K562 (cell line): ENCODE measurements around the gene STAT6. TPM values are rescaled to one million over a fixed set of nuclear protein-coding genes. Genes with fewer than 3 reads are reported as not detected.

Source experiments
- BCL6 ChIP-seq: fragments of 250-450 bp; sonication (Bioruptor Pico); IDR thresholded peaks from 2 replicates; pipeline ENCODE4 v1.4.0; 2020
- BCOR ChIP-seq: fragments of 450-650 bp; IDR thresholded peaks from 2 replicates; pipeline ENCODE4 v1.6.1; 2016
- CHD1 ChIP-seq: fragments of 200-600 bp; sonication (generic); IDR thresholded peaks from one replicate; pipeline ENCODE4 v1.6.1; 2012; ENCODE audit warnings: mild to moderate bottlenecking, moderate library complexity, low read length, inconsistent platforms
- CHD4 ChIP-seq: fragments of 200-600 bp; sonication (generic); IDR thresholded peaks from 3 replicates; pipeline ENCODE4 v1.6.1; 2012; ENCODE audit warnings: low read depth, mild to moderate bottlenecking, mixed read lengths, low read length, inconsistent platforms; ENCODE audit not compliant: insufficient read depth, insufficient replicate concordance, poor library complexity, severe bottlenecking
- E2F3 ChIP-seq: fragments of 250-450 bp; sonication (Bioruptor Pico); IDR thresholded peaks from 2 replicates; pipeline ENCODE4 v1.4.0; 2020; ENCODE audit warnings: mild to moderate bottlenecking
- EGR1 ChIP-seq: fragments of 450-650 bp; conservative IDR thresholded peaks from 2 replicates; pipeline ENCODE4 v1.6.1; 2017; ENCODE audit warnings: mild to moderate bottlenecking
- ESRRA ChIP-seq: fragments of 450-650 bp; IDR thresholded peaks from 2 replicates; pipeline ENCODE4 v1.6.1; 2014; ENCODE audit warnings: low read depth, mild to moderate bottlenecking, moderate library complexity, borderline replicate concordance
- FOXA1 ChIP-seq: fragments of 450-650 bp; IDR thresholded peaks from 2 replicates; pipeline ENCODE4 v1.6.1; 2016; ENCODE audit warnings: mild to moderate bottlenecking, borderline replicate concordance
- LEF1 ChIP-seq: fragments of 450-650 bp; IDR thresholded peaks from 2 replicates; pipeline ENCODE4 v1.6.1; 2016; ENCODE audit warnings: mild to moderate bottlenecking
- NBN ChIP-seq: fragments of 450-650 bp; IDR thresholded peaks from 2 replicates; pipeline ENCODE4 v1.6.1; 2016; ENCODE audit warnings: low read depth, mild to moderate bottlenecking
- SAP30 ChIP-seq: fragments of 200-600 bp; sonication (generic); IDR thresholded peaks from 2 replicates; pipeline ENCODE4 v1.6.1; 2012; ENCODE audit warnings: borderline replicate concordance, low read depth, mild to moderate bottlenecking, moderate library complexity, low read length, control low read depth, inconsistent platforms; ENCODE audit not compliant: insufficient read depth, poor library complexity, severe bottlenecking
- SMAD3 ChIP-seq: fragments of 450-650 bp; formaldehyde crosslinking; conservative IDR thresholded peaks from 2 replicates; pipeline ENCODE4 v1.4.0; 2020; ENCODE audit warnings: mild to moderate bottlenecking
- SMARCA5 ChIP-seq: fragments of 450-650 bp; IDR thresholded peaks from 2 replicates; pipeline ENCODE4 v1.6.1; 2016
- YY1 ChIP-seq, 3 experiments: IDR thresholded peaks; 2 replicates each; pipeline ENCODE4 v1.6.1; 2011; ENCODE audit warnings: low read length in 2 of 3, mild to moderate bottlenecking in 2 of 3, moderate library complexity in 2 of 3, borderline replicate concordance in 1 of 3, control low read depth in 1 of 3, low read depth in 1 of 3; ENCODE audit not compliant: insufficient read depth in 3 of 3, insufficient replicate concordance in 2 of 3, control insufficient read depth in 1 of 3, insufficient read length in 1 of 3; ENCODE audit errors: extremely low read depth in 1 of 3
- ZC3H8 ChIP-seq: fragments of 450-650 bp; IDR thresholded peaks from 2 replicates; pipeline ENCODE4 v1.6.1; 2017
- ZNF124 ChIP-seq: sonication (generic); formaldehyde crosslinking; IDR thresholded peaks from 2 replicates; pipeline ENCODE4 v1.8.1; 2022; ENCODE audit warnings: missing genetic modification reagents
- ZNF197 ChIP-seq: fragments of 200-800 bp; sonication (Bioruptor generic); IDR thresholded peaks from 2 replicates; pipeline ENCODE4 v1.6.1; 2016; ENCODE audit warnings: low read depth, missing genetic modification characterization, missing compliant biosample characterization
- ZNF274 ChIP-seq: IDR thresholded peaks from 2 replicates; pipeline ENCODE4 v1.6.1; 2011; ENCODE audit warnings: low read depth, mild to moderate bottlenecking, low read length, moderate library complexity, borderline replicate concordance
- ZNF561 ChIP-seq: fragments of 450-650 bp; formaldehyde crosslinking; conservative IDR thresholded peaks from 2 replicates; pipeline ENCODE4 v1.4.0; 2020; ENCODE audit warnings: mild to moderate bottlenecking, moderate library complexity
- ZNF589 ChIP-seq: fragments of 200-800 bp; sonication (Bioruptor generic); IDR thresholded peaks from 2 replicates; pipeline ENCODE4 v1.6.1; 2016; ENCODE audit warnings: low read depth, missing genetic modification characterization, missing compliant biosample characterization
- polyA plus RNA-seq, 8 experiments: library from polyadenylated mRNA; depleted of rRNA in 4 of 8; stranded (reverse) in 5 of 8; unstranded in 3 of 8; fragments of >200 nt; fragmentation: Nextera tagmentation in 2 of 8; fragmentation: Illumina TruSeq in 1 of 8; extraction: Ambion mirVana in 2 of 8; extraction: Trizol in 1 of 8; gene quantifications; 2 replicates each; pipeline versions ENCODE4 v1.2.1 to v1.2.3, GENCODE V29; 2011 to 2014; ENCODE audit warnings: inconsistent platforms in 1 of 8, missing spikeins in 1 of 8
- total RNA-seq, 7 experiments: library from RNA; depleted of rRNA in 6 of 7; stranded (reverse); fragments of >200 nt in 6 of 7; fragmentation: Illumina TruSeq in 2 of 7; extraction: Trizol in 2 of 7; gene quantifications; 2 replicates each; pipeline versions ENCODE4 v1.2.1 to v1.2.3, GENCODE V29; 2011 to 2021; ENCODE audit warnings: low replicate concordance in 1 of 7
- TF ChIP-seq, protein P1 (sequence below): fragments of 150-350 bp; IDR thresholded peaks from 2 replicates; pipeline ENCODE4 v1.6.1; 2014; ENCODE audit warnings: low read depth, mild to moderate bottlenecking, low read length, borderline replicate concordance
- TF ChIP-seq, protein P2 (sequence below): fragments of 450-650 bp; formaldehyde crosslinking; conservative IDR thresholded peaks from 2 replicates; pipeline ENCODE4 v1.4.0; 2022; ENCODE audit warnings: mild to moderate bottlenecking, missing genetic modification characterization
- TF ChIP-seq, protein P3 (sequence below): sonication (generic); formaldehyde crosslinking; IDR thresholded peaks from 2 replicates; pipeline ENCODE4 v1.8.1; 2023; ENCODE audit warnings: mild to moderate bottlenecking, missing genetic modification reagents

Gene STAT6
- total and polyA plus RNA-seq, 9 of the 15 experiments (the other 6 are each of a cell fraction or from before 2014, with no cell fraction given) = 2.4 to 49.5 (median 26.5) TPM

DNA sequence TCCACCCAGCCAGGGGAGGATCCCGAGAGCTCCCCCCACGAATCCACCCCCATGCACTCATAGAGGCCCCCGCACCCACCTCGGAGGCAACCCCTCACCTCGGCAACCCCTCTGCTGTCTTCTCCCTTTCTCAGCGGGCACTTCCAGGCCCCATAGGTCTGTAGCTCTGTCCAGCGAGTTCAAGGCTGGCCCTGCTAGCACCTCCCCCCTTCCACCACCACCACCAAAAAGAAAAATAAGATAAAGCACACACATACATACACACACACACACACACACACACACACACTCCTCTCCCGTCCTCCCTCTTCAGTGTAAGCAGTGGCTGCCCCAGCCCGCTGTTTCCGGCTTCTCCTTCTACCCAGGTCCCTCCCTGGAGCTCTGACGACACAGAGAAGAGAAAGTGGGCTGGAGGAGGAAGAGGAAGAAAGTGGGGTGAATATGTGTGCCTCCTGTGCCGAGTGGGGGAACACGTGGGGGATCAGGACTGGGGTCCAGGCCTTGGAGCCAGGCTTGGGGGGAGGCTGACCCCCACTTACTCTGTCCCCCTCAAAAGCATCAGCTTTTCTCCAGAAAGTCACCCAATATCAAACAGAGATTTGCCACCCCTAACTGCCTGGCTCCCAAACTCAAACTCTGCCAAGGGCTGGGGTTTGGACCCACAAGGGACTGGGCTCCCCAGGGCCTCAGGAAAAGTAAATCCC is at the start of gene STAT6 (continued):
- peak; percentile 83; the same call in 1 of the 2 replicates for TF ChIP-seq NBN
- TF ChIP-seq, protein P1, sequence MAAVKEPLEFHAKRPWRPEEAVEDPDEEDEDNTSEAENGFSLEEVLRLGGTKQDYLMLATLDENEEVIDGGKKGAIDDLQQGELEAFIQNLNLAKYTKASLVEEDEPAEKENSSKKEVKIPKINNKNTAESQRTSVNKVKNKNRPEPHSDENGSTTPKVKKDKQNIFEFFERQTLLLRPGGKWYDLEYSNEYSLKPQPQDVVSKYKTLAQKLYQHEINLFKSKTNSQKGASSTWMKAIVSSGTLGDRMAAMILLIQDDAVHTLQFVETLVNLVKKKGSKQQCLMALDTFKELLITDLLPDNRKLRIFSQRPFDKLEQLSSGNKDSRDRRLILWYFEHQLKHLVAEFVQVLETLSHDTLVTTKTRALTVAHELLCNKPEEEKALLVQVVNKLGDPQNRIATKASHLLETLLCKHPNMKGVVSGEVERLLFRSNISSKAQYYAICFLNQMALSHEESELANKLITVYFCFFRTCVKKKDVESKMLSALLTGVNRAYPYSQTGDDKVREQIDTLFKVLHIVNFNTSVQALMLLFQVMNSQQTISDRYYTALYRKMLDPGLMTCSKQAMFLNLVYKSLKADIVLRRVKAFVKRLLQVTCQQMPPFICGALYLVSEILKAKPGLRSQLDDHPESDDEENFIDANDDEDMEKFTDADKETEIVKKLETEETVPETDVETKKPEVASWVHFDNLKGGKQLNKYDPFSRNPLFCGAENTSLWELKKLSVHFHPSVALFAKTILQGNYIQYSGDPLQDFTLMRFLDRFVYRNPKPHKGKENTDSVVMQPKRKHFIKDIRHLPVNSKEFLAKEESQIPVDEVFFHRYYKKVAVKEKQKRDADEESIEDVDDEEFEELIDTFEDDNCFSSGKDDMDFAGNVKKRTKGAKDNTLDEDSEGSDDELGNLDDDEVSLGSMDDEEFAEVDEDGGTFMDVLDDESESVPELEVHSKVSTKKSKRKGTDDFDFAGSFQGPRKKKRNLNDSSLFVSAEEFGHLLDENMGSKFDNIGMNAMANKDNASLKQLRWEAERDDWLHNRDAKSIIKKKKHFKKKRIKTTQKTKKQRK = no peak
- TF ChIP-seq ZC3H8 = 0 out of 2 replicates have a peak, but pooled peaks have one; percentile 59
- no peak for TF ChIP-seq CHD1
- no peak; the same call in 1 of the 2 replicates for TF ChIP-seq ZNF197 (CRISPR knock-in tag)
- no peak for TF ChIP-seq E2F3 (CRISPR knock-in tag)
- TF ChIP-seq SMAD3 = no peak
- 0 out of 2 replicates have a peak, but pooled peaks have one; percentile 29 for TF ChIP-seq SMARCA5
- TF ChIP-seq ESRRA = no peak
- TF ChIP-seq, protein P2, sequence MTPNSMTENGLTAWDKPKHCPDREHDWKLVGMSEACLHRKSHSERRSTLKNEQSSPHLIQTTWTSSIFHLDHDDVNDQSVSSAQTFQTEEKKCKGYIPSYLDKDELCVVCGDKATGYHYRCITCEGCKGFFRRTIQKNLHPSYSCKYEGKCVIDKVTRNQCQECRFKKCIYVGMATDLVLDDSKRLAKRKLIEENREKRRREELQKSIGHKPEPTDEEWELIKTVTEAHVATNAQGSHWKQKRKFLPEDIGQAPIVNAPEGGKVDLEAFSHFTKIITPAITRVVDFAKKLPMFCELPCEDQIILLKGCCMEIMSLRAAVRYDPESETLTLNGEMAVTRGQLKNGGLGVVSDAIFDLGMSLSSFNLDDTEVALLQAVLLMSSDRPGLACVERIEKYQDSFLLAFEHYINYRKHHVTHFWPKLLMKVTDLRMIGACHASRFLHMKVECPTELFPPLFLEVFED (CRISPR knock-in tag) = peak; percentile 86
- TF ChIP-seq BCL6 (CRISPR knock-in tag) = no peak
- TF ChIP-seq ZNF561 (CRISPR knock-in tag) = no peak
- peak; percentile 24; the same call in 1 of the 2 replicates for TF ChIP-seq EGR1
- no peak for TF ChIP-seq ZNF274
- TF ChIP-seq LEF1 = peak; percentile 39; the same call in 1 of the 2 replicates
- peak in 1 of 3 experiments; percentile 39 for TF ChIP-seq YY1 (IDR thresholded peaks at IDR 0.05; ENCODE audit: borderline replicate concordance in 1 of 3, control insufficient read depth in 1 of 3, extremely low read depth in 1 of 3, insufficient read depth in 3 of 3, insufficient read length in 1 of 3, insufficient replicate concordance in 2 of 3, low read depth in 1 of 3, low read length in 2 of 3)
- TF ChIP-seq, protein P3, sequence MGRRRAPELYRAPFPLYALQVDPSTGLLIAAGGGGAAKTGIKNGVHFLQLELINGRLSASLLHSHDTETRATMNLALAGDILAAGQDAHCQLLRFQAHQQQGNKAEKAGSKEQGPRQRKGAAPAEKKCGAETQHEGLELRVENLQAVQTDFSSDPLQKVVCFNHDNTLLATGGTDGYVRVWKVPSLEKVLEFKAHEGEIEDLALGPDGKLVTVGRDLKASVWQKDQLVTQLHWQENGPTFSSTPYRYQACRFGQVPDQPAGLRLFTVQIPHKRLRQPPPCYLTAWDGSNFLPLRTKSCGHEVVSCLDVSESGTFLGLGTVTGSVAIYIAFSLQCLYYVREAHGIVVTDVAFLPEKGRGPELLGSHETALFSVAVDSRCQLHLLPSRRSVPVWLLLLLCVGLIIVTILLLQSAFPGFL (CRISPR knock-in tag) = no peak
- peak; percentile 61; the same call in 1 of the 2 replicates for TF ChIP-seq ZNF589 (CRISPR knock-in tag)
- TF ChIP-seq ZNF124 (CRISPR knock-in tag) = no peak
- TF ChIP-seq CHD4 = no peak
- no peak for TF ChIP-seq FOXA1
- TF ChIP-seq SAP30 = no peak
- peak; percentile 46; the same call in 1 of the 2 replicates for TF ChIP-seq BCOR
